GM12801 (cell line): Measurements from ENCODE around the gene ALK.

Source experiments
- CTCF ChIP-seq: IDR thresholded peaks from one replicate; pipeline ENCODE4 v1.5.1; 2011; ENCODE audit warnings: control low read depth; ENCODE audit not compliant: insufficient read length; ENCODE audit errors: extremely low read depth

The ALK gene

GRCh38 chr2:29810956-29811355, 110.4 kb downstream of the ALK start:
- TF ChIP-seq CTCF = no peak

- no peak for TF ChIP-seq CTCF
These were observed 113.1 kb downstream of the ALK start for GRCh38 chr2:29808321-29808720.

- TF ChIP-seq CTCF = no peak
These were observed 114.3 kb downstream of the ALK start for GRCh38 chr2:29807082-29807481.

GRCh38 chr2:29806461-29806860, 114.9 kb downstream of the ALK start:
- TF ChIP-seq CTCF = no peak

GRCh38 chr2:29804671-29805070, 116.7 kb downstream of the ALK start:
- TF ChIP-seq CTCF = no peak

GRCh38 chr2:29803537-29803936, 117.8 kb downstream of the ALK start:
- no peak for TF ChIP-seq CTCF

GRCh38 chr2:29802986-29803385, 118.4 kb downstream of the ALK start:
- TF ChIP-seq CTCF = no peak

- TF ChIP-seq CTCF = no peak
These were observed 121.8 kb downstream of the ALK start for GRCh38 chr2:29799628-29800027.
